IPS DF 4.7 (cell line): ENCODE results near the gene SDCBP2.
"Not testable (repeated sequence)": the region's sequence is repeated elsewhere in the genome, so short reads cannot be mapped to it uniquely, and the experiment has no call there.

Source experiments
- DNase-seq: peaks from one replicate; pipeline ENCODE4 v3.0.0-alpha.2; 2013; ENCODE audit warnings: low spot score; ENCODE audit errors: extremely low read depth

Gene SDCBP2

GRCh38 chr20:1360094-1360846, 31.3 kb upstream of the SDCBP2 start:
- no peak for DNase-seq

- DNase-seq = no peak
These were observed 29.2 kb upstream of the SDCBP2 start for GRCh38 chr20:1357921-1358671.

- no peak for DNase-seq
These were observed 25.0 kb upstream of the SDCBP2 start for GRCh38 chr20:1353956-1354355.

DNA sequence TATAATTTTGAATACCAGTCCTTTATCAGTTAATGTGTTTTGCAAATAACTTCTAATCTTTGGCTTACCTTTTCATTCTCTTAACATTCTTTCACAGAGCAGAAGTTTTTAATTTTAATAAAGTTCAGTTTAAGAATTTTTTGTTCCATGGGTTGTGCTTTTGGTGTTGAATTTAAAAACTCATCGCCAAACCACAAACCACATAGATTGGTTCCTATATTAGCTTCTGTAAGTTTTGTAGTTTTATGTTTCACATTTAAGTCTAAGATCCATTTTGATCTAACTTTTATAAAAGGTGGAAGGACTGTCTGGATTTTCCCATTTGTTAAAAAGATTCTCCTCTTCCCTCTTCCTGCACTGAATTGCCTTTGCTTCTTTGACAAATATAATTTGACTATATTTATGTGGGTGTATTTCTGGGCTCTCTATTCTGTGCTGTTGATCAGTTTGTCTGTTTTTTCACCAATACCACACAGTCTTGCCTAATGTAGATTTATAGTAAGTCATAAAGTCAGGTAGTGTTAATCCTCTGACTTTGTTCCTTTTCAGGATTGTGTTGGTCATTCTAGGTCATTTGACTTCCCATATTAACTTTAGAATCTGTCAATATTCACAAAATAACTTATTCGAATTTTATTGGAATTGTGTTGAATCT, 17.5 kb upstream of the SDCBP2 start:
- DNase-seq = no peak

DNA sequence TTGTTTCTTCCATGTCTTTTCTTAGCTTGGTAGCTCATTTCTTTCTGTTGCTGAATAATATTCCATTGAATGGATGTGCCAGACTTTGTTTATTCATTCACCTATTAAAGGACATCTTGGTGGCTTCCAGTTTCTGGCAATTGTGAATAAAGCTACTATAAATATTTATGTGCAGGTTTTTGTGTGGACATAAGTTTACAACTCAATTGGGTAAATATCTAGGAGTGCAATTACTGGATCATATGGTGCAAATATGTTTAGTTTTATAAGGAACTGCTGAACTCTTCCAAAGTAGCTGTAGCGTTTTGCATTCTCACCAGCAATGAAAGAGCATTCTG, 16.8 kb upstream of the SDCBP2 start:
- DNase-seq = no peak

GRCh38 chr20:1345030-1345755, 16.3 kb upstream of the SDCBP2 start:
- no peak for DNase-seq

DNA sequence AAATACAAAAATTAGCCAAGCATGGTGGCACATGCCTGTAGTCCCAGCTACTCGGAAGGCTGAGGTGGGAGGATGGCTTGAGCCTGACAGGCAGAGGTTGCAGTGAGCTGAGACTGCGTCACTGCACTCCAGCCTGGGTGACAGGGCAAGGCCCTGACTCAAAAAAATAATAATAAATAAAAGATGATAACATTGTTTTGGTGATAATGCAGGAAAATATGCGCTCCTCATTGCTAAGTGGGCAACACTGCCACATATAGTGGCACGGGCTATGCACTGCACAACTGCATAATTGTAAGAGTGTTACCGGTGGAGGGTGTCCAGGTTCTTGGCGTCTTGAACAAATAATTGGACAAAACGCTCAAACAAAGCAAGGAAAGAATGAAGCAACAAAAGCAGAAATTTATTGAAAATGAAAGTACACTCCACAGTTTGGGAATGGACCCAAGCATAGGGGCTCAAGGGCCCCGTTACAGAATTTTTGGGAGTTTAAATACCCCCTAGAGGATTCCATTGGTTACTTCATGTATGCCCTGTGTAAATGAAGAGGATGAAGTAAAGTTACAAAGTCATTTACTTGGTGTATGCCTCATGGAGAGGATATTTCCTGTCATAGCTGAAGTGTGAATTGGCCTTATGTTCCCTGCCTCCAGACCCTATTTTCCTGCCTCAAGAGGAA, 14.6 kb upstream of the SDCBP2 start:
- not testable (repeated sequence) for DNase-seq

- DNase-seq = no peak
These were observed 12.8 kb upstream of the SDCBP2 start for GRCh38 chr20:1341561-1342265.

GRCh38 chr20:1338801-1339200, 9.9 kb upstream of the SDCBP2 start:
- DNase-seq = no peak

DNA sequence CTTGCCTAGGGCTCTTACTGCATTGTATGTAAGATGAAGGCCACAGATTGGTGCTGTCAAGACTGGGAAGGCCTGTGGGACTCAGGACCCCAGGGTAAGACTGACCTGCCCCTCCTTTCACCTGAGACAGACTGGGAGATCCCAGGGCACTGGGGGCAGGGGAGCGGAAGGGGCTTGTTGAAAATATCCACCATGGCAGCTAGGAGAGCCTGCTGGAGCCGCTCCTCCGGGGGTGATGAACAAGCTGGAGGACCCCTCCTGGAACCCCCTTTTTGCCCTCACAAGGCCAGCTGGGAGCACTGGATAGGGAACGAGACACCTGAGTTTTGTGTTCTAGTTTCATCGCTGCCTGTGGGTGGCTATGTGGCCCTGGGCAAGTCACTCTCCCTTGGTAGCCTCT, 9.2 kb upstream of the SDCBP2 start:
- no peak for DNase-seq

DNA sequence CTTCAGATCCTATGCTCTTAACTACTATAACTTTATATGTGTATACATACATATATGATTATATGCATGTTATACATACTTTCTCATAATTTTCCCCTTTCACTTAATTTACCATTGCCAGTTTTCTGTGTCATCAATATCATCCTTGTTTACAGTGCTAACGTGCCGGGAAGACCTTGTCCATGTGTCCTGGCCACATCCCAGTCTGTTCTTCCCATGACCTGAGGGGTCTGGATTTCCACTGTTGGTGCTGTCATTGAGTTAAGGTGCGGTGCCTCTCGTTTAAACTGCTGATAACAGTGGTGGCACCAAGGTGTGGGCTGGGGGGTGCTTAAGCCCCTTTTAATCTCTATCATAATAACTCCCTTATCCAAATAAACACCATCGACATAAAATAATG, 8.5 kb upstream of the SDCBP2 start:
- no peak for DNase-seq

DNA sequence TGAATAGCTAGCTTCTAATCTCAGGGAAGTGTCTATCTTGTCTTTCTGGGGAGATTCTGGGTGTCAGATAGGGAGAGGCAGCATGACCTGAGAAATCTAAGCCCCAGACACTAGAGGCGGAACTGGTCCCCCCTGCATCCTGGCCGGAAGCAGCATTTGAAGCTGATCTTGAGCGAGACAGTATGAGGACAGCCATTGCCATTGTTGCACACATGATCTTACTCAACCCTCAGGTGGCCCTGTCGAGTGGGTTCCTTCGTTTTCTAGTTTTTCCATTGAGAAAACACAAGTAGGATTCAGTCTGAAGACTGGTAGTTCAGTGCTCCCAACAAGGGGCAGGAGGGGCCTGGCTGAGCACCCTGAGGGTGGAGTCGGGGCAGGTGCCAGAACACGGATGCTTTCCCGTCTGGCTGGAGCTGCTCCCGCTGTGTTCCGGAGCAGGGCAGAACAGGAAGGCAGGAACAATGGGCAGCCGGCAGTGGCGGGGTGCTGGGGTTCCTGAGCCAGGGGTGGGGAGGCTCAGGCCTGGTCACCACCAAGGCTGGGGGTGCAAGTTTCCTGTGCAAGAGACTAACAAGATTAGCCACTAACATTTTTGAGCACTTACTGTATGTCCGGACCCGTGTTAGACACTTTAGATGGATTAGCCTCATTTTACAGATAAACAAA, 7.9 kb upstream of the SDCBP2 start:
- DNase-seq = no peak

- no peak for DNase-seq
These were observed 7.2 kb upstream of the SDCBP2 start for GRCh38 chr20:1335961-1336698.

GRCh38 chr20:1334761-1335160, 5.8 kb upstream of the SDCBP2 start:
- DNase-seq = no peak

DNA sequence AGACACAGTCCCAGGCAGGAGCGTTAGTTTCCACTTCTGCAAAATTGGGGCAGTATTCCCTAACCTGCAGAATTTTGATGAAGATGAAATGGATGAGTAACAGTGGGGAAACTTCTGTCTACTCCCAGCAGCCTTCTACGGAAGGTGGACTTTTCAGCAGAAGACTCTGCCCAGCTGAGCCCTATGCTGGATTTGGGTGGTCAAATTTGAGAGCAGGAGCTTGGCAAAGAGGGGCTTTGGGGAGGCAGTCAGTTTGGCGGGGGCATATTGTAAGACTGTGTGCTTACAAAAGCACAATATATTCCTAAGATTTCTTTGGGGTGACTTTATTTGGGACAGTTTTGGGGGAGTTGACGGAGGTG, 5.4 kb upstream of the SDCBP2 start:
- no peak for DNase-seq

- DNase-seq = no peak
These were observed 4.8 kb upstream of the SDCBP2 start for GRCh38 chr20:1333462-1334369.

GRCh38 chr20:1332749-1333300, 3.9 kb upstream of the SDCBP2 start:
- DNase-seq = no peak

GRCh38 chr20:1331801-1332453, 3.0 kb upstream of the SDCBP2 start:
- DNase-seq = no peak
